ENCODE measurements around the gene C19orf67.
"Not testable (repeated sequence)": the region's sequence is repeated elsewhere in the genome, so short reads cannot be mapped to it uniquely, and the experiment has no call there.

The C19orf67 gene

GRCh38 chr19:14058182-14059092 lies 27.1 kb downstream of the C19orf67 start:
- DNase-seq: no peak

GRCh38 chr19:14056741-14057356 lies 28.7 kb downstream of the C19orf67 start:
- DNase-seq: no peak

GRCh38 chr19:14056069-14056666 lies 29.4 kb downstream of the C19orf67 start:
- no peak for DNase-seq

GRCh38 chr19:14055396-14055795 lies 30.2 kb downstream of the C19orf67 start:
- DNase-seq: no peak

GRCh38 chr19:14054721-14055120 lies 30.9 kb downstream of the C19orf67 start:
- DNase-seq: no peak

- DNase-seq: no peak
Measured at GRCh38 chr19:14054099-14054498, 31.5 kb downstream of the C19orf67 start.

- DNase-seq: no peak
Measured at GRCh38 chr19:14053500-14053899, 32.1 kb downstream of the C19orf67 start.

GRCh38 chr19:14053032-14053431 lies 32.6 kb downstream of the C19orf67 start:
- no peak for DNase-seq

GRCh38 chr19:14052470-14052869 lies 33.1 kb downstream of the C19orf67 start:
- DNase-seq: no peak

- no peak for DNase-seq
Measured at GRCh38 chr19:14051980-14052379, 33.6 kb downstream of the C19orf67 start.

- not testable (repeated sequence) for DNase-seq
Measured at GRCh38 chr19:14050961-14051360, 34.6 kb downstream of the C19orf67 start.

- DNase-seq: no peak
Measured at GRCh38 chr19:14050512-14050911, 35.1 kb downstream of the C19orf67 start.

- peak in 4 of 58 donors; percentile 1 to 16 (median 10) for DNase-seq
Measured at GRCh38 chr19:14048443-14049153, 37.0 kb downstream of the C19orf67 start.

- DNase-seq: not testable (repeated sequence)
Measured at GRCh38 chr19:14047866-14048265, 37.7 kb downstream of the C19orf67 start.

- peak in 15 of 58 donors; percentile 0 to 43 (median 8) for DNase-seq
Measured at GRCh38 chr19:14042659-14043608, 42.6 kb downstream of the C19orf67 start.

GRCh38 chr19:14039181-14039580 lies 46.4 kb downstream of the C19orf67 start:
- DNase-seq: no peak

GRCh38 chr19:14035706-14036105 lies 49.9 kb downstream of the C19orf67 start:
- DNase-seq: no peak

- DNase-seq: not testable (repeated sequence)
Measured at GRCh38 chr19:14035159-14035558, 50.4 kb downstream of the C19orf67 start.

- no peak for DNase-seq
Measured at GRCh38 chr19:14033946-14034345, 51.6 kb downstream of the C19orf67 start.

Measured in anterior cingulate cortex (tissue), 58 donors.